Stimulated activated CD8-positive, alpha-beta memory T cell treated with anti-CD3 and anti-CD28 coated beads, Interleukin-12 subunit alpha, Interleukin-12 subunit beta, amount 100 ng/mL, for 1 hour (primary cell): ENCODE measurements around the gene SVEP1.
"Not testable (repeated sequence)": the region's sequence is repeated elsewhere in the genome, so short reads cannot be mapped to it uniquely, and the experiment has no call there.

Experiments
- DNase-seq: peaks from one replicate; pipeline ENCODE4 v3.0.0-alpha.2; 2020; ENCODE audit warnings: low read depth

Gene SVEP1

DNA sequence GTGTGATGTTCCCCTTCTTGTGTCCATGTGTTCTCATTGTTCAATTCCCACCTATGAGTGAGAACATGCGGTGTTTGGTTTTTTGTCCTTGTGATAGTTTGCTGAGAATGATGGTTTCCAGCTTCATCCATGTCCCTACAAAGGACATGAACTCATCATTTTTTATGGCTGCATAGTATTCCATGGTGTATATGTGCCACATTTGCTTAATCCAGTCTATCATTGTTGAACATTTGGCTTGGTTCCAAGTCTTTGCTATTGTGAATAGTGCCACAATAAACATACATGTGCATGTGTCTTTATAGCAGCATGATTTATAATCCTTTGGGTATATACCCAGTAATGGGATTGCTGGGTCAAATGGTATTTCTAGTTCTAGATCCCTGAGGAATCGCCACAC is 220.5 kb downstream of the SVEP1 start:
- DNase-seq: not testable (repeated sequence)

- no peak for DNase-seq
Observed at GRCh38 chr9:110357505-110357904, 222.0 kb downstream of the SVEP1 start.

DNA sequence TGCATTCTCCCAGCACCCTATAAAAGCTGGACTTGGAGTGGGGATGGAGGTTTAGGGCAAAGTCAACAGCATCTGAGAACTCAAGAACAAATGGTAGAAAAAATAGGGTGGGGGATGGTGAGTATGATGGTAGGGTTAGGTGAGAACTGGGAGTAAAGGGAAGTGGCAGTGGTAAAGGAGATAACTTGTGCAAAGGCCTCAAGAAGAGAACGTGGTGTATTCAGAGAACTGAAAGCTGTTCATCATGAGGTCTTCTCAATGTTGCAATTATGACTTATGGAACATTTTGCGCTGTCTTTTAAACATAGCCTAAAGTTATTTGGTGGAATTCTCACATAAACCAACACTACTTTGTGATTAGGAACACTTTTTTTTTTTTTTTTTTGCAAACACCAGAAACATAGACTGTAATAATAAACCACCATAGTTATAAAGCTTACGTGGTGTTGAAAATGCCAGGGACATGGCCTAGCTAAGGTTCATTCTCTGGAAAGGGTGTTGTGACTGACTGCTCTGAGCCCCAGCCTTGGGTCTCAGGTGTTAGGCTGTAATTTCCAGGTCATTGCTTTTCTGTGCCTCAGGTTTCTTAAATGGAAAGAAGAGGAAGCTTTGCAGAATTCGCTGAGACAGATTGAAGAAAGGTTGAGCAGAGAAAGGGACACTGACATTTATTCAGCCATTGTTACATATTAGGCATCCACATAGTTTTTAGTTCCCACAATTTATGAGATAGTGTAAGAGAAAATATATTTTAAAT is 222.7 kb downstream of the SVEP1 start:
- DNase-seq: no peak

DNA sequence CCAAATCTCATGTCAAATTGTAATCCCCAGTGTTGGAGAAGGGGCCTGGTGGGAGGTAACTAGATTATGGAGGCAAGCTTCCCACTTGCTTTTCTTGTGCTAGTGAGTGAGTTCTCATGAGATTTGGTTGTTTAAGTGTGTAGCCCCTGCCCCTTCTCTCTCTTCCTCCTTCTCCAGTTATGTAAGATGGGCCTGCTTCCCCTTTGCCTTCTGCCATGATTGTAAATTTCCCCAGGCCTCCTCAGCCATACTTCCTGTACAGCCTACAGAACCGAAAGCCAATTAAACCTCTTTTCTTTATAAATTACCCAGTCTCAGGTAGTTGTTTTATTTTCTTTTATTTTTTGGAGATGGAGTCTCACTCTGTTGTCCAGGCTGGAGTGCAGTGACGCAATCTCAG is 223.6 kb downstream of the SVEP1 start:
- DNase-seq: no peak

DNA sequence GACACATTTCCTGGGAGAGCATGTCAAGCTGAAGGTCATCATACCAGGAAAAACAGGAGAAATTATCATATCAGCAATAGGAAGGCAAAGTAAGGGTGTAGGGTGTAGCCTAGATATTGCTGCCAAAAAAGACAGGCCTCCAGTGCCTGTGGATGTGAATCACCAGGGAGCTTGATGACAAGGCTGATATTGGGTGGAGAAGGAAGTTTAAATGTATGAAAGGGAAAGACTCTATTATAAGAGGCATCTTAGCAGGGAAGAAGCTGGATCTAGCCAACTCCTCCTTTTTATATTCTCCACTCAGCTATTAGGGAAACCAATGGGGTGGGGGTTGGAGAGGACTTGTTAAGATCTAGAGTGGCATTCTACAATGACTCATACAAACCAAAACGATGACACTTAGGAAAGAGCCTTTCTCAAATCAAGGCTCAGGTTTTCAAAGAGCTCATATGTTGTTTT is 228.5 kb downstream of the SVEP1 start:
- DNase-seq: no peak

DNA sequence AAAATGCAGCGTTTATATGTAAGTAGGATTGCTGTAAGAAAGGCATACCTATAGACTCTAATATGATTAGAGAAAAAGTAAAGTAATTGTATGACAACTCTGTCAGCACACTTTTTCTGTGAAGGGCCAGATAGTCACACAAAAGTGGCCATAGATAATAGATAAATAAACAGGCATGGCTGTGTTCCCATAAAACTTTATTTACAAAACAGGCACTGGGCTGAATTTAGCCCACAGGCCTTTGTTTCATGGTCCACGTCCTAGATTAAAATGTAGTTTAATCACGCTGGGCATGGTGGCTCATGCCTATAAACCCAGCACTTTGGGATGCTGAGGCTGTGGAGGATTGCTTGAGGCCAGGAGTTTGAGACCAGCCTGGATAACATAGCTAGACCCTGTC is 233.2 kb downstream of the SVEP1 start:
- DNase-seq: no peak

GRCh38 chr9:110344821-110345220 is 234.7 kb downstream of the SVEP1 start:
- no peak for DNase-seq

DNA sequence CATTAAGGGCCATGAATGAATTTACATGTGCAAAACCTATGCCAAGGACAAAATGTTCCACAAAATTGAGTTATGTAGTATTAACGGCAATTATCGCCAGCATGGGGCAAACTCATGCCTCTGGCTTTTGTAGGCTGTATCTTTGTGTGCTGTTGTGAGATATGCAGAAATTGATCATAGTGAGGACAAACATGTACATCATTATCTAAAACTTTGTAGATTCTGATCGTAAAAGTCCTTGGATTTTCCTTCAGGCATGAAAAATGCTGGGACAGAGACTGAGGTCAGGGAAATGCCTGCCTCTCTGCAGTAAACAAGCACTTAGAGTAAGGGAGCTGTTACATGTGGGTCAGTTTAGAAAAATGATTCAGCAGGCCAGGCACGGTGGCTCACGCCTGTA is 236.0 kb downstream of the SVEP1 start:
- no peak for DNase-seq

DNA sequence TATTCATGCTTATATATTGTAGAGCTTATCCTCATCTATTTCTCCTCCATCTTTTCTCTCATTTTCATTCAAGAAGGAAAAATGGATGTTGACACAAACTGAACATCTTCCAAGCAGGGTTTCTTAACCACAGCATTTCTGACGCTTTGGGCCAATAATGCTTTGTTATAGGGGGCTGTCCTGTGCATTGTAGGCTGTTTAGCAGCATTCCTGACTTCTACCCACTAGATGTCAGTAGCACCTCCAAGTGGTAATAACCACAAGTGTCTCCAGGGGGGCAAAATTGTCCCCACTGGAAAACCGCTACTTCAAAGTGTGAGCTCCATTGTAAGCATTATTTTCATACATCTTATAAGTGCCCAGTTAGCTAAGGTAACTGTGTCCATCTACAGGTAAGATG is 239.2 kb downstream of the SVEP1 start:
- DNase-seq: no peak

- no peak for DNase-seq
Observed at GRCh38 chr9:110338143-110338542, 241.4 kb downstream of the SVEP1 start.

DNA sequence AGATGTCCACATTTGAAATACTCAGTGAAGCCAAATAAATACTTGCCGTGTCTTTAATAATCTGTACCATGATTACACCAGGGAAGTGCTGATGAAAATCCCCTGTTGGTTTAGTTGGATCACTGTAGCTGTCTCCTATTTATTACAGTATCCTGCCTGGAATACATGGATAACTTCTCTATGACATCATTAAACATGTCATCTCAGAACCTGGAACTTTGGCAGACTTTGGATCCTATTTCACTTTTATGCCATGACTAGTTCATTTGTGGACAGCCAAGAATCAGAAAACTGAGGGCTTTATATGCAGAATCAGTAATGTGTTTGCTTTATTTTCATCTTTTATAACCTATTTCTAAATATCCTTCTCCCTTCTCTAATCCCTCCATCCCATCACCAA is 241.8 kb downstream of the SVEP1 start, which contains the start of gene TXNDC8:
TSS of gene TXNDC8 (minus strand) at position 137 of the 400 bp plus-strand sequence.
- no peak for DNase-seq

DNA sequence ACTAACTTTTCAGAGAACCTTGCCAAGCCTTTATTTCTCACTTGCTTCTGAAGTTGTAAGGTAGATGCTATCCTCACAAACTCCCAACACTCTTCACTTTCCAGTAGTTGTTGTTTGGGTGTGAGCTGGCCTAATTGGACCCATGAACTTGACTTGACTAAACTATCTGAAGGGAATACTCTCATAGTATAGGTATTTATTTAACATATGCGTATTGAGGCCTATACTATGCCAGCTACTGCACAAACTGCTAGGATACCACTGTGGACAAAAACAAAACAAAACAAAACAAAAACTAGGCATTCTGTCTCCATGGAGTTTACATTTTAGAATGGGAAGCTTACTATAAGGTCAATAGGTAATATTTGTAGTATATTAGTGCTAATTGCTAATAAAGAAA is 243.2 kb downstream of the SVEP1 start:
- DNase-seq: no peak

- no peak for DNase-seq
Observed at GRCh38 chr9:110334871-110335270, 244.7 kb downstream of the SVEP1 start.

GRCh38 chr9:110334183-110334582 is 245.4 kb downstream of the SVEP1 start:
- DNase-seq: no peak

GRCh38 chr9:110332766-110333165 is 246.8 kb downstream of the SVEP1 start:
- no peak for DNase-seq

DNA sequence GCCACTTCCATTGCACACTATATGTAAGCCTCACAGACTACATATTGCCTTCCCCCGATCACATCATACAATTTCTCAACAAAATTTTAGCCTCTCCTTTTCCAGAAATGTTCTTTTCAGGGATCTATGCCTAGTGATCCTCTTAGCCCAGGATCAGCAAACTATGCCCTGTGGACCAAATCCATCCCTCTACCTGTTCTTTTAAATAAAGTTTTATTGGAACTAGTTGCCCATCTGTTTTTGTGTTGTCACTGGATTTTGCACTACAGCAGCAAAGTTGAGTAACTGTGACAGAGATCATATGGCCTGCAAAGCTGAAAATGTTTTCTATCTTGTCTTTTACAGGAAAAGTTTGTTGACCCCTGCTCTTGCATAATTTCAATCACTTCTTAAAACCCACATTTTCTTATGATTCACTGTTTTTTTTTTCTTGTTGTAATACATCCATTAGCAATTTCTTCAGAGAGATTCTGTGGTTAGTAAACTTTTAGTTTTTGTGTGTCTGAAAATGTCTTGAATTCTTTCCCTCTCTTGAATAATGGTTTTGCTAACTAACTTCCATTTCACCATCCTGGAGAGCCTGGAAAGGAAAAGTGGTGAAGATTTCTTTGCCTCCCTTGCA is 248.9 kb downstream of the SVEP1 start:
- DNase-seq: no peak

DNA sequence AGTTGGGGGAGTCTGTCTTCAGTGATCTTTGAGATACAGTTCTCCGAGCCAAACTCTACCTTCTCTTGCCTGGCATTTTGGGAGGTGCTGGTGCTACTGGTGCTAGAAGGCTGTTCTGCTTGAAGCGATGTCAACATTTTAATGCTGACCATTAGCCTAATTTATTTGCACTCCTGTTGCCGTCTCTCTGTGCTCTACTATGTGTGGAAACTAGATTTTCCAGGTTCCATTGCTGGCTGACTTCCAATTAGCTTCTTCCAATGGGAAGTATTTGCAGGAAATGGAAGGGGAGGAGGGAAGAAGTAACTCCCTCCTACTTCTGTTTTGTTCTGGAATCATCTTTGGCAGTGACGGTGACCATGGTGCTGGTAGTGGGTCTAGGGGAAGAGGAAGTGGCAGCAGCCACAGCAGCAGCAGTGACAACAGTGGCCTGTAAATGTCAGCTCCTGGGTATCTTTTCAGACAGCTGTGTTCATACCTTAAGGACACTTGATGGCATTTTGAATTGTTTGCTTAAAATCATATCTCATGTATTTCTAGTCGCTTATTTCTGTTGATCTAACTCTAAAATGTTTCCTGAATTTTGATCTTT is 249.8 kb downstream of the SVEP1 start:
- no peak for DNase-seq

DNA sequence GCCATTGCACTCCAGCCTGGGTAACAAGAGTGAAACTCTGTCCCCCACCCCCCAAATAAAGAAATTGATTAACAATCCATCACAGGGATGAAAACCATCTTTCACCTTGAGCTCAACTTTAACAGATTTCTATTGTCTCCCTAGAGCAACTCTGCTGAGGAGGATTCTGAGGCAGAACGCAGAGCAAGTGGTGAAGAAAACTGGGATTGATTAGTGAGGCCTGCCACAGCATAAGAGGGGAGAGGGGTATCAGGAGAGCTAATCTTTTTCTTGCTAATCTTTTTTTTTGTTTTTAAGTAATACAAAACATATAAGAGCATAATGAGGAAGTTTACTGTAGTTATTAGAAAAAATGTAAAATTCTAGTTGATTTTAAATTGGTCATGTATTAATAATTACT is 250.8 kb downstream of the SVEP1 start:
- DNase-seq: no peak

- no peak for DNase-seq
Observed at GRCh38 chr9:110327716-110328115, 251.8 kb downstream of the SVEP1 start.

DNA sequence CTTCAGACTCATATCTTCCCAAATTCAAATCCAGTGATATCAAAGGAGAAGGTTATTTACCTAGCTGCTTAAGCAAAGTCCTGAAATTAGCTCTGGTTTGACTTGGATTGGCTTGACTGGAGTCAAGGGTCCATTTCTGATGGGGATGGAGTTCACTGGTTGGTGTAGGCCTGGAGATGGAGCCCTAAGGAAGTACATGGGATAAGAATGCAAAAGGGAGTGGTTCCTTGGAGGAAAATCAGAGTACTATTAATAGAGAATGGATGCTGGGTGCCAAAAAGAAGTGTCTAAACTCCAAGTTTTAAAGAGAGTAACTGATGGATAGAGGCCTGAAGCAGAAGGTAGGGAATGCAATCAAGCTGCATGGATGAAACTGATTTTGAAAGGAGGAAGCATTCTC is 255.7 kb downstream of the SVEP1 start:
- no peak for DNase-seq

DNA sequence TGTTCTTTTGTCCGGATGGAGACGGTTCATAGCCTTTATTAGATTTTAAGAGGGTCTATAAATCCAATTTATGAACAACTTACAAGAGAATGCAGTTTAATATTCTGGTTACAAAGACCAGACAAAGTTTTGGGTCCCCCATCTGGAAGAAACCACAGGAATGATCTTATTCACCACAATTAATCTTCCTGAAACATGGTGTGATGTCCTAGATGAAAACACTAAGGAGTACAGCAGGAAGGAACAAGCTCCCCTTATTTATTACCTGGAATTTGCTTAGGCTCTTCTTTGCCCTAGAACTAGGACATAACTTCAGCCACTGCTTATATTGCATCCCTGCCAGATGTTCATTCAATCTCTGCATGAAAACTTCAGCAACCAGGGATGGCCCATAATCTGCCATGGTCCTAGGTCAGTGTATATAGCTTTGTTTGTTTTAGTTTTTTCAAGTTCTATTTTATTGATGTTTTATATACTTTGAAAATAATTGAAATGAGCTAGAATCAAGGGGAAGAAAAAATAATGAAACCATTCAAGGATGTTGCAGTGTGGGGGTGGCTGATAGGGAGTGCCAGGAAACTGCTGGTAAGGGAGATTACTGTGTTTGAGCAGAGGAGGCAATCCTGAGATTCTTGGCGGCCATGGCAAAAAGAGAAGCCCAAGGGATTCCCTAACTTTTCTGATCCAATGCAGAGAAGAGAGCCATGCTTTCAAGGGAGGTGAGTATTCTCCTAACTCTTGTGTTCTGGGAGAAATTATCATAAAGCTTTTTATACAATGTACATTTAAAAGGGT is 258.7 kb downstream of the SVEP1 start:
- DNase-seq: no peak

DNA sequence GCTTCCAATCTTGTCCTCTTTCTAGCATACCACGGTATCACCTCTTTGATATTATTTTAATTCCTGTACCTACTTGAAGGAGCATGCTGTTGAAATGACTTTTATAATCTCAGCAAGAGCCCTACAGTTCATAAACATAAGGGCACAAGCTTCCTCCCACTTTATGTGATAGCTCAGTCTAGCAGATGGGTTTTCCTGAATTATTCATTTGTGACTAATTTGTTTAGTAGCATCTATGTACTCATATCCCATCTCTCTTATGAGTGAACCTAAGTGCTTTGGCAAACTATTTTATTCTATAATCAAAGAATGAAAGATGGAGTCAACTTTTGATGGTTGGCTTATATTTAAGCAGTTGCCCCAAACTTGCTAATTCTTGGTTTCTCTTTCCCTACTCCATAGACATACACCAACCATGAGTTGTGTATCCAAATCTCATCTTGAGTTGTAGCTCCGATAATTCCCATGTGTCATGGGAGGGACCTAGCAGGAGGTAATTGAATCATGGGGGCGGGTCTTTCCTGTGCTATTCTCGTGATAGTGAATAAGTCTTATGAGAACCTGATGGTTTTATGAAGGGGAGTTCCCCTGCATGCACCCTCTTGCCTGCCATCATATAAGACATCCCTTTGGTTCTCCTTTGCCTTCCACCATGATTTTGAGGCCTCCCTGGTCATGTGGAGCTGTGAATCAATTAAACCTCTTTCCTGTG is 259.6 kb downstream of the SVEP1 start:
- DNase-seq: no peak
